H1 (cell line): ENCODE data around the gene PDE2A. TPM values are rescaled to one million over a fixed set of nuclear protein-coding genes. Genes with fewer than 3 reads are reported as not detected.

Experiments used
- CTCF ChIA-PET: fragments of 300-600 bp; sonication (Branson Sonifier 250); formaldehyde crosslinking; loops from one replicate; lab custom pipeline; 2021; ENCODE audit not compliant: partially characterized antibody; lab: Charles Lee
- POLR2A ChIA-PET: fragments of 300-600 bp; sonication (Branson Sonifier 250); formaldehyde crosslinking; loops from one replicate; lab custom pipeline; 2021; ENCODE audit warnings: inconsistent platforms; ENCODE audit not compliant: partially characterized antibody; lab: Charles Lee
- DNase-seq, 2 experiments: peaks; one replicate each; pipeline versions ENCODE4 v3.0.0 to v3.0.0-alpha.2; 2010 to 2022; ENCODE audit warnings: low spot score in 2 of 2, low read depth in 1 of 2, mixed read lengths in 1 of 2
- FAIRE-seq: peaks from 2 replicates; lab custom pipeline; 2011; peaks lifted over from hg19 to GRCh38; lab: Jason Lieb, UNC
- H2AFZ ChIP-seq: 2 replicates; pipeline ENCODE4 v1.8.1; 2012; ENCODE audit warnings: low read length, inconsistent platforms
- H2AK5ac ChIP-seq: 2 replicates; pipeline ENCODE4 v1.6.1; 2013; ENCODE audit warnings: low read depth, low read length
- H2BK120ac ChIP-seq: replicated peaks from 2 replicates; pipeline ENCODE3; 2013; ENCODE audit warnings: low read depth, low read length, inconsistent platforms
- H2BK12ac ChIP-seq: 2 replicates; pipeline ENCODE4 v1.6.1; 2013; ENCODE audit warnings: low read depth, low read length
- H2BK15ac ChIP-seq: 2 replicates; pipeline ENCODE4 v1.6.1; 2013; ENCODE audit warnings: low read length
- H2BK20ac ChIP-seq: 2 replicates; pipeline ENCODE4 v1.6.1; 2013; ENCODE audit warnings: low read length
- H2BK5ac ChIP-seq: 2 replicates; pipeline ENCODE4 v1.6.1; 2013; ENCODE audit warnings: low read depth, low read length
- H3K14ac ChIP-seq: 2 replicates; pipeline ENCODE4 v1.6.1; 2013; ENCODE audit warnings: inconsistent platforms; ENCODE audit not compliant: insufficient read length
- H3K18ac ChIP-seq: 2 replicates; pipeline ENCODE4 v1.6.1; 2013; ENCODE audit warnings: low read length; ENCODE audit errors: extremely low read depth
- H3K23ac ChIP-seq: 2 replicates; pipeline ENCODE4 v1.6.1; 2013; ENCODE audit warnings: inconsistent platforms; ENCODE audit not compliant: insufficient read length
- H3K23me2 ChIP-seq: 2 replicates; pipeline ENCODE4 v1.6.1; 2013; ENCODE audit warnings: low read depth, low read length
- H3K27ac ChIP-seq: 2 replicates; pipeline ENCODE4 v1.6.1; 2011; ENCODE audit warnings: low read depth, low read length, inconsistent platforms
- H3K27me3 ChIP-seq, 4 experiments: replicated peaks in 1 of 4; 1 replicate in 1 of 4; 2 replicates in 3 of 4; pipeline versions ENCODE4 v1.6.1 to v1.8.1; 2011 to 2013; ENCODE audit warnings: low read length in 3 of 4, mild to moderate bottlenecking in 3 of 4, inconsistent platforms in 2 of 4, mixed read lengths in 2 of 4, moderate library complexity in 1 of 4; ENCODE audit not compliant: control insufficient read depth in 3 of 4, insufficient read depth in 3 of 4; ENCODE audit errors: extremely low read depth in 1 of 4
- H3K36me3 ChIP-seq, 4 experiments: 2 replicates each; pipeline versions ENCODE4 v1.6.1 to v1.8.1; 2011 to 2013; ENCODE audit warnings: mild to moderate bottlenecking in 4 of 4, low read length in 3 of 4, moderate library complexity in 2 of 4, control low read depth in 1 of 4, inconsistent platforms in 1 of 4; ENCODE audit not compliant: insufficient read depth in 4 of 4, control insufficient read depth in 2 of 4
- H3K4ac ChIP-seq: replicated peaks from 2 replicates; pipeline ENCODE3; 2013; ENCODE audit warnings: low read length, low read depth, mixed read lengths, inconsistent platforms; ENCODE audit not compliant: insufficient read length
- H3K4me1 ChIP-seq, 4 experiments: replicated peaks in 1 of 4; 1 replicate in 1 of 4; 2 replicates in 3 of 4; pipeline versions ENCODE4 v1.6.1 to v1.8.1; 2011 to 2013; ENCODE audit warnings: low read length in 3 of 4, inconsistent platforms in 2 of 4, mixed read lengths in 1 of 4; ENCODE audit not compliant: insufficient read depth in 4 of 4, control insufficient read depth in 3 of 4
- H3K4me2 ChIP-seq, 2 experiments: 2 replicates each; pipeline versions ENCODE4 v1.6.1 to v1.8.1; 2011 to 2013; ENCODE audit warnings: low read depth in 2 of 2, low read length in 2 of 2, control low read depth in 1 of 2, inconsistent platforms in 1 of 2, mild to moderate bottlenecking in 1 of 2; ENCODE audit not compliant: insufficient read depth in 1 of 2
- H3K4me3 ChIP-seq, 4 experiments: fragments of 200-600, 300-600 bp in 1 of 4; sonication (generic), shearing (Covaris generic), sonication (Bioruptor Twin) in 1 of 4; 2 replicates each; pipeline versions ENCODE4 v1.5.1 to v1.8.1; 2011 to 2016; ENCODE audit warnings: low read length in 4 of 4, low read depth in 3 of 4, control low read depth in 2 of 4, inconsistent platforms in 2 of 4, mild to moderate bottlenecking in 2 of 4, mixed read lengths in 1 of 4, moderate library complexity in 1 of 4; ENCODE audit not compliant: insufficient read depth in 2 of 4; ENCODE audit errors: extremely low read depth in 1 of 4
- H3K56ac ChIP-seq: replicated peaks from 2 replicates; pipeline ENCODE3; 2013; ENCODE audit warnings: low read depth, mild to moderate bottlenecking, mixed read lengths, low read length, inconsistent platforms; ENCODE audit not compliant: insufficient read length
- H3K79me1 ChIP-seq: 2 replicates; pipeline ENCODE4 v1.6.1; 2013; ENCODE audit warnings: low read depth, low read length, control low read depth
- H3K79me2 ChIP-seq, 2 experiments: 2 replicates each; pipeline versions ENCODE4 v1.6.1 to v1.8.1; 2012 to 2013; ENCODE audit warnings: low read length in 2 of 2, mild to moderate bottlenecking in 2 of 2, inconsistent platforms in 1 of 2; ENCODE audit not compliant: insufficient read depth in 2 of 2, control insufficient read depth in 1 of 2
- H3K9ac ChIP-seq, 4 experiments: replicated peaks in 1 of 4; 1 replicate in 1 of 4; 2 replicates in 3 of 4; pipeline versions ENCODE4 v1.6.1 to v1.8.1; 2011 to 2013; ENCODE audit warnings: low read depth in 3 of 4, low read length in 3 of 4, control low read depth in 2 of 4, mild to moderate bottlenecking in 2 of 4, moderate library complexity in 2 of 4, inconsistent platforms in 1 of 4; ENCODE audit errors: extremely low read depth in 1 of 4
- H3K9me3 ChIP-seq, 2 experiments: 2 replicates each; pipeline versions ENCODE4 v1.6.1 to v1.8.1; 2012 to 2013; ENCODE audit warnings: mild to moderate bottlenecking in 2 of 2, moderate library complexity in 2 of 2, control low read depth in 1 of 2, inconsistent platforms in 1 of 2, low read depth in 1 of 2, low read length in 1 of 2, mixed read lengths in 1 of 2; ENCODE audit not compliant: insufficient read depth in 2 of 2
- H4K20me1 ChIP-seq, 2 experiments: replicated peaks in 1 of 2; 2 replicates each; pipeline versions ENCODE3 to v1.8.1; 2011 to 2013; ENCODE audit warnings: inconsistent platforms in 2 of 2, low read length in 2 of 2, mild to moderate bottlenecking in 1 of 2; ENCODE audit not compliant: insufficient read depth in 2 of 2, control insufficient read depth in 1 of 2
- H4K5ac ChIP-seq: 2 replicates; pipeline ENCODE4 v1.6.1; 2013; ENCODE audit warnings: low read length, low read depth, mixed read lengths, inconsistent platforms; ENCODE audit not compliant: insufficient read length
- H4K8ac ChIP-seq: 2 replicates; pipeline ENCODE4 v1.8.0; 2013; ENCODE audit warnings: mild to moderate bottlenecking, moderate library complexity, low read length, inconsistent platforms; ENCODE audit not compliant: insufficient read depth; ENCODE audit errors: extremely low read depth
- H4K91ac ChIP-seq: replicated peaks from 2 replicates; pipeline ENCODE3; 2013; ENCODE audit warnings: low read length, mixed read lengths, inconsistent platforms; ENCODE audit not compliant: insufficient read length
- CBX8 ChIP-seq: fragments of 300-800, 300-1000 bp; sonication (generic); IDR thresholded peaks from 2 replicates; pipeline ENCODE4 v1.7.1; 2016; ENCODE audit warnings: low read depth, low read length, borderline replicate concordance
- CHD1 ChIP-seq: IDR thresholded peaks from 2 replicates; pipeline ENCODE4 v1.6.1; 2012; ENCODE audit warnings: low read depth, low read length, improper control_type of control experiment
- CREB1 ChIP-seq: IDR thresholded peaks from 2 replicates; pipeline ENCODE4 v1.6.1; 2012; ENCODE audit warnings: inconsistent platforms
- CTBP2 ChIP-seq: IDR thresholded peaks from 2 replicates; pipeline ENCODE4 v1.7.0; 2011; ENCODE audit warnings: borderline replicate concordance, mild to moderate bottlenecking, moderate library complexity, mixed read lengths, low read length; ENCODE audit not compliant: insufficient read depth, insufficient read length
- KDM1A ChIP-seq: fragments of 200-600, 300-600 bp; sonication (generic); IDR thresholded peaks from 2 replicates; pipeline ENCODE4 v1.7.1; 2016; ENCODE audit warnings: mild to moderate bottlenecking, low read length, borderline replicate concordance
- MAX ChIP-seq: IDR thresholded peaks from 2 replicates; pipeline ENCODE4 v1.6.1; 2012; ENCODE audit warnings: inconsistent platforms
- RAD21 ChIP-seq, 2 experiments: IDR thresholded peaks in 1 of 2; conservative IDR thresholded peaks in 1 of 2; 2 replicates each; pipeline ENCODE4 v1.6.1; 2011; ENCODE audit warnings: low read depth in 2 of 2, low read length in 2 of 2, improper control_type of control experiment in 1 of 2, inconsistent platforms in 1 of 2, mild to moderate bottlenecking in 1 of 2, moderate library complexity in 1 of 2
- RNF2 ChIP-seq: fragments of 200-900, 300-1000 bp; sonication (generic); IDR thresholded peaks from 2 replicates; pipeline ENCODE4 v1.7.1; 2016; ENCODE audit warnings: borderline replicate concordance, low read depth, mild to moderate bottlenecking, antibody characterized with exemption, low read length; ENCODE audit not compliant: poor library complexity, severe bottlenecking; ENCODE audit errors: missing control alignments
- SUZ12 ChIP-seq: fragments of 200-600 bp; sonication (generic); IDR thresholded peaks from 2 replicates; pipeline ENCODE4 v1.6.1; 2012; ENCODE audit warnings: mild to moderate bottlenecking, inconsistent platforms, low read length, moderate library complexity, mixed read lengths
- TAF1 ChIP-seq: IDR thresholded peaks from 2 replicates; pipeline ENCODE4 v1.6.1; 2011; ENCODE audit warnings: mild to moderate bottlenecking, low read depth, low read length
- YY1 ChIP-seq: IDR thresholded peaks from 2 replicates; pipeline ENCODE4 v1.6.1; 2011; ENCODE audit warnings: low read depth, mild to moderate bottlenecking, low read length
- WGBS, 2 experiments: shearing (Covaris generic) in 1 of 2; methylation state at CpG; one replicate each; pipeline versions ENCODE4 v1.1.6 to v1.1.7; 2013 to 2015; ENCODE audit warnings: low lambda C conversion rate in 2 of 2, mixed read lengths in 2 of 2, inconsistent platforms in 1 of 2, low coverage in 1 of 2, missing lambda C conversion rate in 1 of 2; ENCODE audit not compliant: insufficient replicate concordance in 2 of 2, insufficient coverage in 1 of 2, insufficient read length in 1 of 2; ENCODE audit errors: extremely low coverage in 1 of 2, missing lambda C conversion rate in 1 of 2; 5-methylcytosine and 5-hydroxymethylcytosine counted together
- polyA plus RNA-seq, 7 experiments: library from polyadenylated mRNA; depleted of rRNA in 3 of 7; stranded (reverse) in 5 of 7; unstranded in 2 of 7; fragments of >200 nt in 5 of 7; fragments of 200-250 nt in 2 of 7; gene quantifications; 1 replicate in 5 of 7; 2 replicates in 1 of 7; 4 replicates in 1 of 7; pipeline versions ENCODE4 v1.2.1 to v1.2.3, GENCODE V29; 2011 to 2013; ENCODE audit warnings: missing spikeins in 2 of 7, mixed read lengths in 2 of 7
- total RNA-seq: library from RNA; stranded (reverse); fragmentation: NEBNext Ultra II Directional; extraction: Animal tissue kit (Norgen Biotek cat#: 25700); gene quantifications from 2 replicates; pipeline ENCODE4 v1.2.1, GENCODE V29; 2021

The PDE2A gene
- total and polyA plus RNA-seq, 2 of the 8 experiments (the other 6 are each of a cell fraction or from before 2014, with no cell fraction given): 3.4 to 7.1 TPM

- Histone ChIP-seq H3K14ac (no peak overlapping the region), H2BK12ac (no peak overlapping the region), H2AFZ (no peak overlapping the region), H3K9ac (no peak overlapping the region), H3K4me2 (no peak overlapping the region), H3K23me2 (no peaks in the 10 kb centered on the region), H3K4me1 (peaks cover 0 to 14% (median 7%) of the 10 kb centered on the region in 4 experiments; a peak in 5 of 7 replicates), H2AK5ac (no peak overlapping the region), H4K8ac (no peak overlapping the region; the same call in 1 of the 2 replicates), H3K4ac (no peak overlapping the region), H4K91ac (no peak overlapping the region), H3K27me3 (no peaks in the 10 kb centered on the region; a peak in 1 of 7 replicates), H3K18ac (no peak overlapping the region), H2BK20ac (no peak overlapping the region), H2BK15ac (0 out of 2 replicates have a peak overlapping the region, but pooled peaks have one; percentile 5), H3K79me1 (no peaks in the 10 kb centered on the region), H2BK5ac (no peak overlapping the region), H3K27ac (no peak overlapping the region), H3K9me3 (no peaks in the 10 kb centered on the region), H4K20me1 (peaks cover 0 to 2% of the 10 kb centered on the region in 2 experiments), H4K5ac (no peak overlapping the region), H2BK120ac (no peak overlapping the region), H3K56ac (no peak overlapping the region), H3K23ac (no peak overlapping the region), H3K36me3 (no peaks in the 10 kb centered on the region), H3K4me3 (no peak overlapping the region), H3K79me2 (no peaks in the 10 kb centered on the region)
- 72% methylated on average over 11 of the region's 11 CpGs; no CpG with 5 or more reads in 1 of the 2 experiments for WGBS, 2 experiments
- DNase-seq (no peak), FAIRE-seq (no peak)
- CTCF ChIA-PET: interaction anchor here (1.5 to 39.6 kb wide), 5 partner anchors 12 to 66 kb away, joined by 4 to 624 read pairs (median 62); no protein-coding TSS in a partner anchor
- POLR2A ChIA-PET: interaction anchor here (1.2 to 2.1 kb wide), 2 partner anchors 14 to 17 kb away, joined by 4 to 6 read pairs; no protein-coding TSS in a partner anchor
- TF ChIP-seq MAX (no peak), TAF1 (no peak), RAD21 (IDR thresholded peaks at IDR 0.05 in 1 of 2, conservative IDR thresholded peaks at IDR 0.05 in 1 of 2; ENCODE audit: low read depth in 2 of 2, low read length in 2 of 2) (no peak), CHD1 (no peak), RNF2 (no peak), CTBP2 (no peak), CREB1 (no peak), CBX8 (no peak), SUZ12 (no peak), KDM1A (peak; percentile 70), YY1 (no peak)
These were observed 18.2 kb downstream of the PDE2A start for GRCh38 chr11:72655896-72656464.
